K562 (cell line): ENCODE measurements around the gene ZNF718. TPM values are rescaled to one million over a fixed set of nuclear protein-coding genes. Genes with fewer than 3 reads are reported as not detected.

Source experiments
- ATAC-seq: fragments of 200-7000 bp; cut with Tn5 transposase; 3 replicates; pipeline ENCODE4 v1.9.1; 2020; ENCODE audit warnings: moderate library complexity
- BruUV-seq: library from RNA; stranded (reverse); fragments of 400-500 nt; replicated peaks from 2 replicates; lab custom pipeline; 2021; lab: Mats Ljungman, UMichigan
- CTCF ChIA-PET: fragments of 300-600 bp; formaldehyde crosslinking; extraction: SDS; loops from one replicate; lab custom pipeline; 2021; ENCODE audit warnings: low intra/inter-chr PET ratio; lab: Yijun Ruan, JAX
- POLR2A ChIA-PET: fragments of 300-600, 350-650 bp; sonication (Branson Sonifier 250); formaldehyde crosslinking; extraction: SDS; loops from one replicate; lab custom pipeline; 2021; ENCODE audit warnings: antibody characterized with exemption, inconsistent platforms; lab: Yijun Ruan, JAX
- DNase-seq, 4 experiments: peaks; one replicate each; pipeline versions ENCODE4 v3.0.0 to v3.0.0-alpha.2; 2011 to 2018; ENCODE audit warnings: low spot score in 3 of 4, mixed read lengths in 3 of 4; ENCODE audit errors: extremely low read depth in 1 of 4
- FAIRE-seq: peaks from 2 replicates; lab custom pipeline; 2011; peaks lifted over from hg19 to GRCh38; lab: Jason Lieb, UNC
- H2AFZ ChIP-seq: 2 replicates; pipeline ENCODE4 v1.6.0; 2011; ENCODE audit warnings: low read depth, low read length, control low read depth, inconsistent platforms
- H3K27ac ChIP-seq: fragments of 200-600 bp; 3 replicates; pipeline ENCODE4 v1.8.0; 2011; ENCODE audit warnings: low read depth, mild to moderate bottlenecking, control low read depth, inconsistent platforms, low read length, moderate library complexity, mixed read lengths; ENCODE audit errors: extremely low read depth
- H3K27me3 ChIP-seq, 2 experiments: fragments of 300-600 bp in 1 of 2; 2 replicates in 1 of 2; 3 replicates in 1 of 2; pipeline versions ENCODE4 v1.6.0 to v1.8.0; 2011; ENCODE audit warnings: inconsistent platforms in 2 of 2, low read length in 2 of 2, mild to moderate bottlenecking in 1 of 2, mixed read lengths in 1 of 2, moderate library complexity in 1 of 2; ENCODE audit not compliant: control insufficient read depth in 2 of 2, insufficient read depth in 2 of 2
- H3K36me3 ChIP-seq: fragments of 300-600 bp; 3 replicates; pipeline ENCODE4 v1.8.0; 2011; ENCODE audit warnings: mild to moderate bottlenecking, low read length, inconsistent platforms; ENCODE audit not compliant: control insufficient read depth, insufficient read depth
- H3K4me1 ChIP-seq, 2 experiments: fragments of 200-600 bp in 1 of 2; replicated peaks in 1 of 2; 2 replicates in 1 of 2; 3 replicates in 1 of 2; pipeline versions ENCODE4 v1.5.1 to v1.8.0; 2011; ENCODE audit warnings: inconsistent platforms in 2 of 2, low read length in 2 of 2, mild to moderate bottlenecking in 1 of 2, mixed read lengths in 1 of 2, moderate library complexity in 1 of 2; ENCODE audit not compliant: control insufficient read depth in 2 of 2, insufficient read depth in 2 of 2
- H3K4me2 ChIP-seq: 2 replicates; pipeline ENCODE4 v1.6.1; 2011; ENCODE audit warnings: low read length, control low read depth, inconsistent platforms, mixed read lengths; ENCODE audit not compliant: insufficient read depth
- H3K4me3 ChIP-seq: fragments of 200-600 bp; sonication (generic), shearing (Covaris generic); 2 replicates; pipeline ENCODE4 v1.5.1; 2016; ENCODE audit warnings: control low read depth, inconsistent platforms
- H3K79me2 ChIP-seq: fragments of 200-600 bp; 3 replicates; pipeline ENCODE4 v1.8.0; 2011; ENCODE audit warnings: low read length, inconsistent platforms; ENCODE audit not compliant: control insufficient read depth, insufficient read depth
- H3K9ac ChIP-seq, 2 experiments: 2 replicates each; pipeline versions ENCODE4 v1.6.0 to v1.6.1; 2011; ENCODE audit warnings: low read depth in 2 of 2, low read length in 2 of 2, control low read depth in 1 of 2, inconsistent platforms in 1 of 2, mild to moderate bottlenecking in 1 of 2, mixed read lengths in 1 of 2; ENCODE audit not compliant: insufficient read depth in 1 of 2
- H3K9me1 ChIP-seq: one replicate; pipeline ENCODE4 v1.6.0; 2011; ENCODE audit warnings: inconsistent platforms, mild to moderate bottlenecking, low read length, moderate library complexity; ENCODE audit not compliant: control insufficient read depth, insufficient read depth
- H3K9me3 ChIP-seq: replicated peaks from 2 replicates; pipeline ENCODE4 v1.5.1; 2011; ENCODE audit warnings: low read depth, low read length, inconsistent platforms; ENCODE audit not compliant: control insufficient read depth, insufficient read depth
- H4K20me1 ChIP-seq: replicated peaks from 2 replicates; pipeline ENCODE4 v1.6.1; 2011; ENCODE audit warnings: low read length, inconsistent platforms, mixed read lengths; ENCODE audit not compliant: control insufficient read depth, insufficient read depth
- BDP1 ChIP-seq: IDR thresholded peaks from 3 replicates; pipeline ENCODE4 v1.6.1; 2011; ENCODE audit not compliant: insufficient read length, insufficient read depth
- CHD7 ChIP-seq: fragments of 200-600 bp; sonication (generic); IDR thresholded peaks from one replicate; pipeline ENCODE4 v1.6.1; 2012; ENCODE audit warnings: mild to moderate bottlenecking, low read depth, low read length, inconsistent platforms
- DACH1 ChIP-seq: fragments of 450-650 bp; IDR thresholded peaks from 2 replicates; pipeline ENCODE4 v1.6.1; 2018; ENCODE audit not compliant: partially characterized antibody
- E2F3 ChIP-seq: fragments of 250-450 bp; sonication (Bioruptor Pico); IDR thresholded peaks from 2 replicates; pipeline ENCODE4 v1.4.0; 2020; ENCODE audit warnings: mild to moderate bottlenecking
- OTX1 ChIP-seq: fragments of 450-650 bp; formaldehyde crosslinking; IDR thresholded peaks from 2 replicates; pipeline ENCODE4 v1.4.0; 2022; ENCODE audit warnings: mild to moderate bottlenecking
- PML ChIP-seq: IDR thresholded peaks from 2 replicates; pipeline ENCODE4 v1.6.1; 2012; ENCODE audit warnings: low read length, inconsistent platforms
- POLR2AphosphoS5 ChIP-seq: IDR thresholded peaks from 2 replicates; pipeline ENCODE4 v1.6.1; 2011; ENCODE audit warnings: mild to moderate bottlenecking, low read depth, low read length, moderate library complexity; ENCODE audit not compliant: control insufficient read depth, insufficient read depth
- TAF15 ChIP-seq: fragments of 200-400 bp; formaldehyde crosslinking; IDR thresholded peaks from 2 replicates; pipeline ENCODE4 v1.6.1; 2017; ENCODE audit warnings: mild to moderate bottlenecking, low read depth, low read length, moderate library complexity
- USF1 ChIP-seq: sonication (generic); formaldehyde crosslinking; IDR thresholded peaks from 2 replicates; pipeline ENCODE4 v1.9.0; 2022; ENCODE audit warnings: mild to moderate bottlenecking, missing genetic modification reagents
- ZBTB7A ChIP-seq: IDR thresholded peaks from 2 replicates; pipeline ENCODE4 v1.6.1; 2011; ENCODE audit warnings: low read depth, mild to moderate bottlenecking, low read length, moderate library complexity, borderline replicate concordance; ENCODE audit not compliant: control insufficient read depth
- ZNF695 ChIP-seq: fragments of 450-650 bp; formaldehyde crosslinking; IDR thresholded peaks from 2 replicates; pipeline ENCODE4 v1.4.0; 2020; ENCODE audit warnings: mild to moderate bottlenecking, moderate library complexity
- WGBS: fragments of 100-300 bp; shearing (Covaris generic); methylation state at CpG from one replicate; pipeline ENCODE4 v1.1.6; 2016; ENCODE audit warnings: low coverage, mixed read lengths; ENCODE audit not compliant: insufficient coverage; ENCODE audit errors: missing lambda C conversion rate; 5-methylcytosine and 5-hydroxymethylcytosine counted together
- in situ Hi-C: fragments of 300-500 bp; cut with MboI; formaldehyde crosslinking; loops from 4 replicates; pipeline ENCODE4 v1.15.0; 2018; ENCODE audit warnings: inconsistent platforms, mixed read lengths
- intact Hi-C: fragments of 100-400 bp; cut with micrococcal nuclease; formaldehyde crosslinking; loops from 2 replicates; pipeline ENCODE4 v1.14.2; 2022
- polyA plus RNA-seq, 8 experiments: library from polyadenylated mRNA; depleted of rRNA in 4 of 8; stranded (reverse) in 5 of 8; unstranded in 3 of 8; fragments of >200 nt; fragmentation: Nextera tagmentation in 2 of 8; fragmentation: Illumina TruSeq in 1 of 8; extraction: Ambion mirVana in 2 of 8; extraction: Trizol in 1 of 8; gene quantifications; 2 replicates each; pipeline versions ENCODE4 v1.2.1 to v1.2.3, GENCODE V29; 2011 to 2014; ENCODE audit warnings: inconsistent platforms in 1 of 8, missing spikeins in 1 of 8
- total RNA-seq, 7 experiments: library from RNA; depleted of rRNA in 6 of 7; stranded (reverse); fragments of >200 nt in 6 of 7; fragmentation: Illumina TruSeq in 2 of 7; extraction: Trizol in 2 of 7; gene quantifications; 2 replicates each; pipeline versions ENCODE4 v1.2.1 to v1.2.3, GENCODE V29; 2011 to 2021; ENCODE audit warnings: low replicate concordance in 1 of 7

The ZNF718 gene
- total and polyA plus RNA-seq, 9 of the 15 experiments (the other 6 are each of a cell fraction or from before 2014, with no cell fraction given): 1.00 to 5.3 (median 2.7) TPM

GRCh38 chr4:205097-205756 is 80.9 kb downstream of the ZNF718 start:
- H3K79me2 ChIP-seq: no peaks in the 10 kb centered on the region
- BruUV-seq: no TSS peak
- in situ Hi-C loops: no loop called here
- H3K36me3 ChIP-seq: no peaks in the 10 kb centered on the region
- H3K9me3 ChIP-seq: peaks cover 4% of the 10 kb centered on the region
- no peak overlapping the region for H3K9ac ChIP-seq
- H3K27ac ChIP-seq: no peak overlapping the region
- no peak overlapping the region for H3K4me2 ChIP-seq
- WGBS: 2% methylated on average over 22 of the region's 24 CpGs
- ChIA-PET POLR2A (no interaction called here), CTCF (no interaction called here)
- no peaks in the 10 kb centered on the region for H3K9me1 ChIP-seq
- intact Hi-C loops: no loop called here
- no peak overlapping the region for H2AFZ ChIP-seq
- no peak for FAIRE-seq
- no peak for DNase-seq
- no peaks in the 10 kb centered on the region for H3K27me3 ChIP-seq
- no peaks in the 10 kb centered on the region for H4K20me1 ChIP-seq
- no peak overlapping the region for H3K4me3 ChIP-seq
- ATAC-seq: no peak
- H3K4me1 ChIP-seq: no peaks in the 10 kb centered on the region; a peak in 1 of 5 replicates
- TF ChIP-seq TAF15 (no peak), BDP1 (no peak), DACH1 (no peak), ZNF695 (CRISPR knock-in tag) (no peak), PML (no peak), POLR2AphosphoS5 (no peak), CHD7 (no peak), OTX1 (CRISPR knock-in tag) (no peak), USF1 (no peak), ZBTB7A (no peak), E2F3 (CRISPR knock-in tag) (no peak)
